ENCODE data around the gene CRYAA. TPM values are rescaled to one million over a fixed set of nuclear protein-coding genes. Genes with fewer than 3 reads are reported as not detected.
A peak's percentile ranks its signal among the peaks of the same experiment; 100 is the strongest.

Gene CRYAA
- total RNA-seq, 6 experiments from 2014 or later, result 0.80 to 17.2 (median 5.7) TPM; not detected in 2

- no peak for ATAC-seq
- H3K36me3 ChIP-seq, result no peaks in the 10 kb centered on the region
- DNase-seq, result no peak
- WGBS (ENCODE audit: insufficient coverage, low coverage, low lambda C conversion rate, missing lambda C conversion rate), result 85% methylated on average over 2 of the region's 2 CpGs
- no peaks in the 10 kb centered on the region for H3K27me3 ChIP-seq
- intact Hi-C loops (cut with DNase I), result no loop called here
- H3K27ac ChIP-seq, result no peak overlapping the region
- no peak overlapping the region for H3K4me3 ChIP-seq
- TF ChIP-seq CTCF (IDR thresholded peaks at IDR 0.05), result no peak
- no peak for TF ChIP-seq POLR2A (IDR thresholded peaks at IDR 0.05)
- no peaks in the 10 kb centered on the region for H3K4me1 ChIP-seq
- peaks cover 0 to 5% (median 0%) of the 10 kb centered on the region in 4 donors for H3K9me3 ChIP-seq
These were observed 29.6 kb downstream of the CRYAA start for GRCh38 chr21:43198376-43198775.

GRCh38 chr21:43201491-43201890 lies 32.7 kb downstream of the CRYAA start:
- Histone ChIP-seq H3K36me3 (no peaks in the 10 kb centered on the region), H3K4me1 (no peaks in the 10 kb centered on the region), H3K4me3 (no peak overlapping the region), H3K9me3 (peaks cover 0 to 5% (median 0%) of the 10 kb centered on the region in 4 donors), H3K27ac (no peak overlapping the region), H3K27me3 (no peaks in the 10 kb centered on the region)
- TF ChIP-seq POLR2A (IDR thresholded peaks at IDR 0.05), result no peak
- TF ChIP-seq CTCF (IDR thresholded peaks at IDR 0.05), result no peak
- DNase-seq (no peak), ATAC-seq (no peak)
- intact Hi-C loops (cut with DNase I), result no loop called here
- 54% methylated on average over 1 of the region's 1 CpG for WGBS (ENCODE audit: insufficient coverage, low coverage, low lambda C conversion rate, missing lambda C conversion rate)

- ATAC-seq (no peak), DNase-seq (no peak)
- intact Hi-C loops (cut with DNase I), result no loop called here
- Histone ChIP-seq H3K4me3 (no peak overlapping the region), H3K27me3 (no peaks in the 10 kb centered on the region), H3K9me3 (peaks cover 0 to 5% (median 0%) of the 10 kb centered on the region in 4 donors), H3K27ac (no peak overlapping the region), H3K36me3 (no peaks in the 10 kb centered on the region), H3K4me1 (no peaks in the 10 kb centered on the region)
- 75% methylated on average over 6 of the region's 6 CpGs for WGBS (ENCODE audit: insufficient coverage, low coverage, low lambda C conversion rate, missing lambda C conversion rate)
- TF ChIP-seq POLR2A (IDR thresholded peaks at IDR 0.05) (no peak), CTCF (IDR thresholded peaks at IDR 0.05) (no peak)
These were observed 34.8 kb downstream of the CRYAA start for GRCh38 chr21:43203591-43203990.

GRCh38 chr21:43204638-43205037 lies 35.8 kb downstream of the CRYAA start:
- Histone ChIP-seq H3K9me3 (peaks cover 0 to 5% (median 0%) of the 10 kb centered on the region in 4 donors), H3K4me3 (no peak overlapping the region), H3K27me3 (no peaks in the 10 kb centered on the region), H3K4me1 (no peaks in the 10 kb centered on the region), H3K36me3 (no peaks in the 10 kb centered on the region), H3K27ac (no peak overlapping the region)
- ATAC-seq (no peak), DNase-seq (peak in 1 of 3 donors; percentile 22)
- TF ChIP-seq POLR2A (IDR thresholded peaks at IDR 0.05), result no peak
- no peak for TF ChIP-seq CTCF (IDR thresholded peaks at IDR 0.05)
- 89% methylated on average over 7 of the region's 7 CpGs for WGBS (ENCODE audit: insufficient coverage, low coverage, low lambda C conversion rate, missing lambda C conversion rate)
- intact Hi-C loops (cut with DNase I), result no loop called here
